ENCODE data around the gene GREB1.

GREB1 gene

DNA sequence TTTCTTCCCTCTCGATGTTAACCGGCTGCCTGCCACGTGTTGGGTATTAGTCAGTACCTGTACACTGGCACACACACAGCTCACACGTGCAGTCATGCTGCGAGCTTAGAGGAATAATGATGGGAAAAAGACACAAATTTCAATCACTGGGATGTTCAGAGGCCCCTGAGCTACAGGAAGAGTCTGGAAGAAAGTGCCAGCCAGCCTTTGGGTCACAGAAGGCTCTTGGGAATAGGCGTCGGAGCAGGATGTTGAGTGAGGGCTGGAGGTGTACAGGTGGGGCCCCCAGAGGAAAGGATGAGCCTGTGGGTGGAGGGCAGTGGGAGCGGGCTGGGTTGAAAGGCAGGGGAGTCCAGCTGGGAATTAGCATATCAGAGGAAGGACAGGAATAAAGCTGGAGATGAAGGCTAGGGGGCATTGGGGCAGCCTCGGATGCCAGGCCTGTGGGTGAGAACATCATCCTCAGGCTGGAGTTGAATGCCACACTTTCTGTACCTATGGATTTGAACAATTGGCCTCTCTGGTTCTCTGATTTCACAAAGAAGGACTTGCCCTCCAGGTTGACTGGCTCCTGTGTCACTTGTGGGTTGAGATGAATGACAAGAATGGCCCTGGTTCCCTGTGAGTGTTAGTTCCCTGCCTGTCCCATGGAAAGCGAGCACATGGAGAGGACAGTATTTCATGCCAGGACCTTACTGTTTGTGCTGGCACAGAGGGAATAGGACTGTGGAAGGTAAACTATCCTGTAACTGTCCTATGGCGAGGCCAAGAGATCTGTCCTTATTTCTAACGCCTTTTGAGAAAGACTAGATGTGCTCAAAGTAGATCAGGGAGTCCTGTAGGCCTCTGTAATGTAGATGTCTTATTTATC lies 40.6 kb downstream of the GREB1 start:
- no peak overlapping the region for H3K4me2 ChIP-seq (ENCODE audit: low read length)
- no peaks in the 10 kb centered on the region for H3K27me3 ChIP-seq (ENCODE audit: control insufficient read depth, insufficient read depth, low read length)
- no peak overlapping the region for H2AFZ ChIP-seq
- no peak overlapping the region for H3K27ac ChIP-seq
- TF ChIP-seq, protein P1, sequence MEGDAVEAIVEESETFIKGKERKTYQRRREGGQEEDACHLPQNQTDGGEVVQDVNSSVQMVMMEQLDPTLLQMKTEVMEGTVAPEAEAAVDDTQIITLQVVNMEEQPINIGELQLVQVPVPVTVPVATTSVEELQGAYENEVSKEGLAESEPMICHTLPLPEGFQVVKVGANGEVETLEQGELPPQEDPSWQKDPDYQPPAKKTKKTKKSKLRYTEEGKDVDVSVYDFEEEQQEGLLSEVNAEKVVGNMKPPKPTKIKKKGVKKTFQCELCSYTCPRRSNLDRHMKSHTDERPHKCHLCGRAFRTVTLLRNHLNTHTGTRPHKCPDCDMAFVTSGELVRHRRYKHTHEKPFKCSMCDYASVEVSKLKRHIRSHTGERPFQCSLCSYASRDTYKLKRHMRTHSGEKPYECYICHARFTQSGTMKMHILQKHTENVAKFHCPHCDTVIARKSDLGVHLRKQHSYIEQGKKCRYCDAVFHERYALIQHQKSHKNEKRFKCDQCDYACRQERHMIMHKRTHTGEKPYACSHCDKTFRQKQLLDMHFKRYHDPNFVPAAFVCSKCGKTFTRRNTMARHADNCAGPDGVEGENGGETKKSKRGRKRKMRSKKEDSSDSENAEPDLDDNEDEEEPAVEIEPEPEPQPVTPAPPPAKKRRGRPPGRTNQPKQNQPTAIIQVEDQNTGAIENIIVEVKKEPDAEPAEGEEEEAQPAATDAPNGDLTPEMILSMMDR (IDR thresholded peaks at IDR 0.05) = no peak
- no peak overlapping the region for H3K9ac ChIP-seq
- H3K36me3 ChIP-seq (ENCODE audit: control insufficient read depth, insufficient read depth, low read length) = no peaks in the 10 kb centered on the region
- no peaks in the 10 kb centered on the region for H3K79me2 ChIP-seq
- H3K4me1 ChIP-seq = peaks cover 6% of the 10 kb centered on the region
- H3K9me3 ChIP-seq (ENCODE audit: control insufficient read depth, low read length) = no peaks in the 10 kb centered on the region
- H3K4me3 ChIP-seq (ENCODE audit: low read depth, low read length) = no peak overlapping the region

DNA sequence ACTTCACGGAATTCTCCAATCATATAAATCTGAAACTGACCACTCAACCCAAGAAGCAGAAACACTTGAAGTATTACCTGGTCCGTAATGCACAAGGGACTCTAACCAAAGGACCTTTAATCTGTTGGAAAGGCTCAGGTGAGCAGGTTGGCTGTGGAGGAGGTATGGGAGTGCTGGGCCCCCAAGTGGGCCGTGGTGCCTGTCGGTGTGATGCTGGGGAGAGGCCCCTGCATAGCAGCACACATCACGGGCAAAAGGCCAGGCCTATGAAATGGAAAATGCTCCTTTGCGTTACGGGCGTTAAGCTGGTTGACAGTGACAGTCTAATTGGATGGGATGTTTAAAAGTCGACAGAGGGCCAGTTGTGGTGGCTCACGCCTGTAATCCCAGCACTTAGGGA lies 42.6 kb downstream of the GREB1 start:
- Histone ChIP-seq H3K9ac (no peak overlapping the region), H3K27ac (no peak overlapping the region), H3K27me3 (ENCODE audit: control insufficient read depth, insufficient read depth, low read length) (no peaks in the 10 kb centered on the region), H3K4me3 (ENCODE audit: low read depth, low read length) (no peak overlapping the region), H3K4me1 (peaks cover 6% of the 10 kb centered on the region), H3K36me3 (ENCODE audit: control insufficient read depth, insufficient read depth, low read length) (no peaks in the 10 kb centered on the region), H2AFZ (no peak overlapping the region), H3K4me2 (ENCODE audit: low read length) (no peak overlapping the region), H3K79me2 (no peaks in the 10 kb centered on the region), H3K9me3 (ENCODE audit: control insufficient read depth, low read length) (no peaks in the 10 kb centered on the region)
- TF ChIP-seq, protein P1 (IDR thresholded peaks at IDR 0.05) = no peak

DNA sequence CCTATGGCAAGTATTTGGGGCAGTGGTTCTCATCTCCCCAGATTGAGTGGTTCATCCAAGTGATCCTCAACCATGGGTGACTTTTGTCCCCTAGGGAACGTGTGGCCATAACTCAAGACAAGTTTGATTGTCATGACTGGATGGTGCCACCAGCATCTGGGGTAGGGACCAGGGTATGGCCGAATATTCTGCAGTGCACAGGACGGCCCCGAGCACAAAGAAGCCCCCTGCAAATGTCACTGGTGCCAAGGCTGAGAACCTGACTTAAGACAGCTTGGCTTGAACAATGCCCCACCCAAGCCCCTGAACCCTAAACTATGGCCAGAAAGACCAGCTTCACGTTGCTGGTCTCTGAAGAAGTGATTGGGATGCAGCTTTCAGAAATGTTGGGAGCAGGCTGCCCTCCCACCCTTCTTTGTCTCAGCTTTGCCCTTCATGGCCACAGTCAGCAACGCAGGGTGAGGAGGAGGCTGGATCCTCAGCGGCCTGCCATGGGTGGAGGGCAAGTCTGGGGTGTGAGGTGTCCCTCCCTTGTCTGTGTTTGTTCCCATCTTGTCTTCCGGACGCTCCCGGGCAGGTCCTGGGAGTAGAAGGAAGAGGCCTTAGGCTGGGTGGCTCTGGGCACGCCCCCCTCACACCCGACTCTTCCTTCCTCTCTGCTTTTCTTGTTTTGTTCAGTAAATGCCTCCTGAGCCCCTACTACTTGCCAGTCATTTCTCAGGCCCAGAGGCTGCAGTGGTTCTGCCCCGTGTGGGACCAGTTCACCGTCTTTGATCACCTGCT lies 43.4 kb downstream of the GREB1 start:
- TF ChIP-seq, protein P1 (IDR thresholded peaks at IDR 0.05) = no peak
- H3K36me3 ChIP-seq (ENCODE audit: control insufficient read depth, insufficient read depth, low read length) = no peaks in the 10 kb centered on the region

DNA sequence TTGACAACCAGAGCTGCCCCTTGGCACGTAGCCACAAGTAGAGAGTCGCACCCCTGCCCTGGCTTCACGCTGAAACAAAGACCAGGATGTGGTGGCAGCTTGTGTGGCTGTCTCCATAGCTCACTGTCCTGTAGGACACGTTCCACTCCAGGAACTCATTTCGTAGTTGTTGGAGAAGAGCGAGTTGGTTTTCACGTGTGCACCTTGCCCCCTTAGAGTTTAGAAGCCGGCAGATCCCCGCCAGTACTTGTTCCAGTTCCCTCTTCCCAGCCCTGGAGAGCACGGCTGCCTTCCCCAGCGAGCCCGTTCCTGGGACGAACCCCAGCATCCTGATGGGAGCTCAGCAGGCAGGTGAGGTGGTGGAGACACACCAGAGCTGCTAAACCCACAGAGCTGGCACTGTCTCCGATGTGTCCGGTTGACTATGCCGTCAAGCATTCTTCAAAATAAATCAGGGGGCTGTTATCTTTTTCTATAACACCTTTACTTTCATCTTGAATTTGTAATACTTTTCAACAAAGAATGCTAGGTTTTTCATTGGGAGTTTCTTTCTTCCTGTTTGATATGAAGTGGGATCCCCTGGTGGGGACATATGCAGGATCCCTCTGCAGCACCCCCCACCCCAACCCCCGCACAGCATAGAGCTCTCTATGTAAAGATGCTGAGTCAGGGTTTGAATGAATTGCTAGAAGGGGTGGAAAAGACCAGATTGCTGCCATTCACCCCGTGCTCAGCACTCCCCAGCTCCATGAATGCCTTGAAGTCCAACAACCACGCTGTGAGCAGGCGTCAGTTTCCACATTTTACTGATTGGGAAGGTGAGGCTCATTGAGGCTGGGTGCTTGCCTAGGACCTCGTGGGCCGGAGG lies 44.5 kb downstream of the GREB1 start:
- H3K27ac ChIP-seq = no peak overlapping the region
- H3K4me1 ChIP-seq = peaks cover 6% of the 10 kb centered on the region
- H3K9me3 ChIP-seq (ENCODE audit: control insufficient read depth, low read length) = no peaks in the 10 kb centered on the region
- TF ChIP-seq, protein P1 (IDR thresholded peaks at IDR 0.05) = no peak
- no peak overlapping the region for H3K4me2 ChIP-seq (ENCODE audit: low read length)
- H3K4me3 ChIP-seq (ENCODE audit: low read depth, low read length) = no peak overlapping the region
- H3K36me3 ChIP-seq (ENCODE audit: control insufficient read depth, insufficient read depth, low read length) = no peaks in the 10 kb centered on the region
- no peaks in the 10 kb centered on the region for H3K27me3 ChIP-seq (ENCODE audit: control insufficient read depth, insufficient read depth, low read length)
- H3K9ac ChIP-seq = no peak overlapping the region
- no peak overlapping the region for H2AFZ ChIP-seq
- H3K79me2 ChIP-seq = no peaks in the 10 kb centered on the region

More for the DNA sequence above, 43.4 kb downstream of the GREB1 start:
- Histone ChIP-seq H3K79me2 (no peaks in the 10 kb centered on the region), H3K4me1 (peaks cover 6% of the 10 kb centered on the region), H3K27me3 (ENCODE audit: control insufficient read depth, insufficient read depth, low read length) (no peaks in the 10 kb centered on the region), H3K4me2 (ENCODE audit: low read length) (no peak overlapping the region), H3K9ac (no peak overlapping the region), H2AFZ (no peak overlapping the region), H3K4me3 (ENCODE audit: low read depth, low read length) (no peak overlapping the region), H3K27ac (no peak overlapping the region), H3K9me3 (ENCODE audit: control insufficient read depth, low read length) (no peaks in the 10 kb centered on the region)
